Measurements from ENCODE around the gene PLA2G4B.

Gene PLA2G4B

DNA sequence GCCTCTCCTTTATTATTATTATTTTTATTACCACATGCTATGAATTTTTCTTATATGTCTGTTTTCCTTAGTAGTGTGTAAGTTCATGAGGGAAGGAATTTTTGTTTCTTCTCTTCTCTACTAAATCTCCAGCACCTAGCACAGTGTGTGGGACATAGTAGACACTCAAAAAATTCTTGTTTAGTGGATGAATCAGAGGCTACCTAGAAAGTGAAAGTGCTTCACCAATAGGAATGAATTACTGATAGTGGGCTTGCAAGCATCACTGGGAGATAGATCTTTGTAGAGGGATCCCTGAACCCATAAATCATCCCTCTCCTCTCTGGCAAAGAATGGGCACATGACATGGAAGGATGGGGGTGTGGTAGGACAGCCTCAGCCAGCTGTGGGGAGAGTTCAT is 46.7 kb downstream of the PLA2G4B start:
- no peak for DNase-seq

DNA sequence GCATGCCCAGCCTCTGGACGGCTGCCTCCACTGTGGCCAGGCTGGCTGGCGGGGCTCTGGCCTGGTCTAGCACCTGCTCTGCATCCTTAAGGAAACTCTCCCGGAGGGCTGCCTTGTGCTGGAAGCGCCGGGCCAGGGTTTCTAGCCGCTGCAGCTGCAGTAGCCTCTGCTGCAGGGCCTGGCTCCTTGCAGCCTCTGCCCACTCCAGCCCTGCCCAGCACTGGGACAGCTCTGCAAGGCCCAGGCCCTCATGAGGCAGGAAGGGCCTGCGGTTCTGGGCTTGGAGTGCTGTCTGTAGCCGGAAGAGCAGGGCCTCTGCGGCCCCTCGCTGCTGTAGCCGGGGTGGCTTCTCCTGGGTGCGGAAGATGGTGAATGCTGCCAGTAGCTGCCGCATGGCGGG is 47.2 kb downstream of the PLA2G4B start:
- no peak for DNase-seq

DNA sequence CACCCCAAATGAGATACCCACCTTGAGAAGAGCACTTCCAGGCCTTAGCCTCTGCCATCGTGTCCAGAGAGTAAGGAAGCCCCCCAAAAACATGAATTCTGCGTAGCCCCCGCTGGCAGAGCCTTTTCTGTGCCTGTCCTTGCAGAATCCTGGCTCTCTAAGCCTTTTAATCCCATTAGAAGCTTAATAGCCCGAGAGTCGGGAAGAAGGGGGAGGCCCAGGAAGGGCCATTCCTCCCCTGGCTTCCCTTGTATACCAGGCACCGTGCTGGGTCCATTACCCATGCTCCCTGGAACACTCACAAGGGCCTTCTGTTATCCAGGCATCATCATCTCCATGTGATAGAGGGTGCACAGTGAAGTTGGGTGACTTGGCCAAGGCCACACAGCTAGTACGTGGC is 48.1 kb downstream of the PLA2G4B start:
- DNase-seq = no peak

DNA sequence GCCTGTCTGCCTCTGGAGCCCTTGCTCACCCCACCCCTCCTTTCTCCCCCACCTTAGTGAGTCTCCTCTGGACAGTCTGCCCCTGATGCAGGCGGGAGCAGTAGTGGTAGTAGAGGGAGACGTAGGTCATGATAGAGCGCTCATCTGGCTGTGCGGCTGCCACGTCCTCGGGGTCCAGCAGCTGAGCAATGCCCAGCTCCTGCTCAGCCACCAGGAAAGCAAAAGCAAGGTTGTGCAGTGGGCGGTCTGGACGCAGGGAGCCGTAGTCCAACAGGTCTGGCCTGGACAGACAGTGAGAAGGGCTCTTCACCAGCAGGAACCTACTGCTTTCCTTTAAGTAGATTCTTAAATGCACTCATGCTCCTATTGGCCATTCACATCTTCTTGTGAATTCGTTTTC is 48.5 kb downstream of the PLA2G4B start:
- DNase-seq = no peak

DNA sequence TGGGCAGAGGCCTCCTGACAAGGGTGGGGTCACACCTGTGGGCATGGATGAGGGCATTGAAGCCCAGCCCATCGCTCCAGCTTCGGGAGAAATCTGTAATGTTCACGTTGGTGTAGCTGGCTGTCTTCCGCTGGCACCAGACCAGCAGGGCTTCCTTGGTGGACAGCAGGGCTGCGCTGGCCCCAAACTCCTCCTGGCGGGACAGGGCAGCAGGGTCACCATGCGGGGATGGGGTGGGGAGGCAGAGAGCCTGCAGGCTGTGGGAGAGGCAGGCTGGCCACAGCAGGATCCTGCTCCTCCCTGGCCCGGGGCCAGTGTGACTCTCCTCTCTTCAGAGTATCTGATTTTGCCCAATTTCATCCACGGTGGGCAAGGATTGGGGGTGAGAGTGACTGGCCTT is 49.2 kb downstream of the PLA2G4B start:
- no peak for DNase-seq

DNA sequence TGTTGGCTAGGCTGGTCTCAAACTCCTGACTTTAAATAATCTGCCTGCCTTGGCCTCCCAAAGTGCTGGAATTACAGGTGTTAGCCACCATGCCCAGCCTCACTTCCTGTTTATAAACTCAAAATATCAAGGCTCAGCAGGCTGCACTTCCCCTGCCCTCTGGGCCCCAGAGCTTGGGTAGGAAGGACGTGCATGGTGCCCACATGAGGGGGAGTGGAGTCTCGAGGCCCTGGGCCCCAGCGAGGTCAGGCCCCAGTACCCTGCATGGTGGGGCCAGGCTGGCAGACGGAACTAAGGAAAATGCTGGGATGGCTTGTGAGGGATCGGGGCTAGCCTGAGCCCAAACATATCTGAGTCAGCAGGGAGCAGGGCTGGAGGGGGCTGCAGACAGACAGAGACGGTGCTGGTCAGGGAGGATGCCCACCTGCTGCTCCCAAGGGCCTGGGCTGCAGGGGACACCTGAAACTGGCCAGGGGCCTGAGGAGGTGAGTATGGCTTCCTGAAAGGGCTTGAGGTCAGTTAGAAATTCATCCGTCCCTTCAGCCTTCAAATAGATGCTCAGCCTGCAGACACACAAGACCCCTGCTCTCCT is 50.1 kb downstream of the PLA2G4B start:
- no peak for DNase-seq

DNA sequence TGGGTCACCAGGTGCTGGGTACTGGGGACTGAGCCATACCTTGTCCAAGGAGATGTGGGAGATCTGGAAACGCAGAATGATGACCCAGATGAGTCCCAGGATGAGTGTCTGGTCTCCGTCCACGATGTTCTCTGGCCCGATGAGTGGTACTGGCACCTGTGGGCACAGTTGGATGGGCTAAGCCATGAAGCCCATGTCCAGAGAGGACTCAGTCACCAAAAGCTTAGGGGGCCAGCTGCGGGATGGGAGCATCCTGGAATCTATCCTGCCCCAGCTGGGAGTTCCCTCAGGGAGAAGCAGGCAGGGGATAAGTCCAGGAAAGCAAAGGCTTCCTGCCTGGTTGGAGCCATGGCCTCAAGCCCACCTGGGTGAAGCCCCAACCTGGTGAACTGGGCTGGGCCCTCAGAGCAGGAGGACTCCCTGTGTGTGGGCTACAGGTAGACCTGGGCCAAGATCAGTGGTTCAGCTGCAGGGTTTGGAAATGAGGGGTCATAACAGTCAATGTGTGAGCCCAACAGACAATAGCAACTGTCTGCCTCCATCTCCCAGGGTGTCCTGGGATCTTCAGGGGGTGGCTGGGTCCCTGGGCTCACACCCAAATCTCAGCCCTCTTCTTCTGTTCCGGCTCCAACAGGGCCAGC is 51.5 kb downstream of the PLA2G4B start:
- no peak for DNase-seq

DNA sequence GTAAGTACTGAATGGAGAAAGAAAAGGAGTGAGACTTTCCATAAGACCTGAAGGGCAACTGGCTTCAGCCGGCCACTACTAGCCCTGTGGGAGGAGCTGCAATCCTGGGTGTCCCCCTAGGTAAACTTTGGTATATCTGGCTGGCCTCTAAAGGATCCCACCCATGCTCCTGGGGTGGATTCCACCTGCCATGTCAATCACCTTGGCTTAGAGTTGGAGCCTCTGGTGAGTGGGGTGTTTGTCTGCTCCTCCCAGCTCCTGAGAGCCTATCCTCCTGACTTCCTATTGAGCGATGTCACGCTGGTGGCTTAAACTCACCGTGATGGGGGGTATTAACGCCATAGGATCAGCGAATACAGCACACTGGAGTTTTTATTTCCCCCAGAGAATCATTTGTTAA is 52.6 kb downstream of the PLA2G4B start:
- no peak for DNase-seq

DNA sequence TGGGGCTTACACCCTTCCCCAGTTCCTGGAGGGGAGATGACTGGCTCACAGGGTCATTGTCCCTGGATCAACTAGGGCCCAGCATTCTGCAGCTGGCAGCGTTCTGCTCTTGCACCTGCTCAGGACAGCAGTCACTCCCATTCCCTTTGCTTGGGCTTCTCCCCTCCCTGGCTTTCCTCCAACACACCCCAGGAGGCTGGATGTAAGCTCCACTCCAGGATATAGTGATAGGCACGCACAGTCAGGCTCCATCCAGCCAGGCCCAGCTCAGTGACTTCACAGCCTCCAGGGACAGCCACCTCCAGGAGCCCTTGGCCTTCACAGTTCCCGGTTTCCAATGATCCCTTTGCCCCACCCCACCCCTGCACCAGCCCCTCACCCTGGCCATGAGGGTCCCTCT is 53.3 kb downstream of the PLA2G4B start:
- no peak for DNase-seq

DNA sequence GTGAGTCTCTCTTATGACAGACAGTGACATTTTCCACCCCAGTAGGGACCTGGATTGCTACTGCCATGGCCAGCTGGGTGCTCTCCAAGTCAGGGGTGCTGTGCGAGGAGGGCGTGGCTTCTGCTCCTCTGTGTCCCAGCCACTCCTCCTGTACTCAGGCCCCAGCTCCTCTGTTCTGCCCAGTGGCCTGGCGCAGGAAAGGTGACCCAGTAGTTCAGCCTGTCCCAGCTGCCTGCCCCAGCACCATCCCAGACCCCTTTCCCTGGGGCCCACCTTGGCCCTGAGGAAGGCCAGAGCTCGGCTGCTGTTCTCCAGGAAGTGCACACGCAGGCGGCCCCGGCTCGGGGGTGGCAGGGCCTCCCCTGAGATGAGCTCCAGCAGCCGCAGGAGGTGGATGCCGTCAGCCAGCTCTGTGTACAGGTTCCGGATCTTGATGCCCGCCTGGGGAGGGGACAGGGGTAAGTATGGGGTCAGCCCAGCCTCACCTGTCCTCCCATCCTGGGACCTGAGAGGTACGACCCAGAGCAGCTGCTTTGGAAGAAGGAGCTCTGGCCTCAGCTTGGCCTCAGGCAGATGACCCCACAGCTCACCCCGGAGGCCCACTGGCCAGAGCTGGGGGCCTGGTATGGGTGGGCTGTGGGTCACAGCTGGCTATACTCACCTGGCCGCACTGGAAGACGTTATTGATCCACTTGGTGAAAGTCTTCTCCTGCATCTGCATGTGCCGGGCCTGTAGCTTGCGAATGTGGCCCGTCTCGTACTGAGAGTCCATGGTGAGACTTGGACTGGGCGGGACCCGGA is 54.2 kb downstream of the PLA2G4B start:
- DNase-seq = no peak

DNA sequence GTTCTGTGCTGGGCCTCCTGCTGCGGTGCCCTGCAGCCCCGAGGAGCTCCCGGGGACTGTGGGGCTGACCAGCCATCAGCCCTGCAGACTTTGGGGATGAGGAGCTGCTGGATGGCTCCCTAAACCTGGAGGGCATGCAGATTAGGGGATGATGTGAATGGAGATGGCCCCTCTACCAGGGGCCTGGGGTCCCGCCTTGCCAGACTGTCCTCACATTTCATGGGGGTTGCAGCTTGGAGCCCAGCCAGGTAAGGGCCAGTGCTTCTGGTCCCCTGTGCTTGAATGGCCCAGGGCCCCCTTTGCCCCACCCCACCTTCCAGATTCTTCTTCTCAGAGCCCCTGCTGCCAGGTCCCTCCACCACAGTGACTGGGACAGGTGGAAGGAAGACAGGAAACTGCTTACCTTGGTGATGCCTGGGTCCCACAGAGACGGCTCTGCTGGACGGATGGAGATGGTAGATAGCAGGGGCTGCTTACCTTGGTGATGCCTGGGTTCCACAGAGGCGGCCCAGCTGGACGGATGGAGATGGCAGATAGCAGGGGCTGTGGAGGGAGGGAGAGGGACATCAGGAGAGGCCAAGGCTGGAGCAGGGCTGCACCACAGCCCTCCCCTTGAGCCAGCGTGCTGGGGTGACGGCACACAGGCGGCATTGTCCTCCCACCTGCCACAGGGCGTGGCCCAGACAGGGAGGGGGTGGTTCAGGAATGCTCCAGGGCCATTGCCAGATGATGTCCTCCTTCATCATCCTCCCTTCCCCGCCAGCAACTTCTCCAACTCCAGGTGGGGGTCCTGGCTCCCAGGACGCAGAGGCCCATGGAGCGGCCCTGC is 55.0 kb downstream of the PLA2G4B start, which contains the start of gene SPTBN5:
SPTBN5 (minus strand) TSS at position 632 of the 829 bp plus-strand sequence; CDS start at position 76, 556 bp downstream.
- no peak for DNase-seq

DNA sequence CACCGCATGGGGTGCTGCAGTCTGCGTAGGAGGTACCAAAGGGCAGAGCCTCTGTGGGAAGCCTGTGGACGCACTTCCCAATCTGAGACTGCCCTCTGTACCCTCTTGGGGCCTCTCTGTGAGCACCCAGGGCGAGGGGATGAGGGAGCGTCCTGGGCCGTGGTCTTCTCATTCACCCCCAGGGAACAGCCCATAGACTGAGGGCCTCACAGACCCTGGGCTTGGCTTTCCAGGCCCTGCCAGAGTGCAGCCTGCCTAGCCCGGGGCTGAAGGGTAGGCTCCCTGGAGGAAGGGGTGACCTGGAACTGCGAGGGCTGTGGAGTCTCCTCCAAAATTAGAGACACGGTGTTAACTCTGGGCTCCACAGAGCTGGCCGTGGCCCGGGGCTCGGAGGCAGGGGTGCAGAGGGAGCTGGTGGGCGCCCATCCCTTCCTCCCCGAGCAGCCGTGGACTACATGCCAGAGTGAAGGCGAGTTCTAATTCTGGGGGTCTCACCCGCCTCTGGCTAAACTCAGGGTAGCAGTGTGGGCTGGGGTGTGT is 55.7 kb downstream of the PLA2G4B start:
- no peak for DNase-seq

DNA sequence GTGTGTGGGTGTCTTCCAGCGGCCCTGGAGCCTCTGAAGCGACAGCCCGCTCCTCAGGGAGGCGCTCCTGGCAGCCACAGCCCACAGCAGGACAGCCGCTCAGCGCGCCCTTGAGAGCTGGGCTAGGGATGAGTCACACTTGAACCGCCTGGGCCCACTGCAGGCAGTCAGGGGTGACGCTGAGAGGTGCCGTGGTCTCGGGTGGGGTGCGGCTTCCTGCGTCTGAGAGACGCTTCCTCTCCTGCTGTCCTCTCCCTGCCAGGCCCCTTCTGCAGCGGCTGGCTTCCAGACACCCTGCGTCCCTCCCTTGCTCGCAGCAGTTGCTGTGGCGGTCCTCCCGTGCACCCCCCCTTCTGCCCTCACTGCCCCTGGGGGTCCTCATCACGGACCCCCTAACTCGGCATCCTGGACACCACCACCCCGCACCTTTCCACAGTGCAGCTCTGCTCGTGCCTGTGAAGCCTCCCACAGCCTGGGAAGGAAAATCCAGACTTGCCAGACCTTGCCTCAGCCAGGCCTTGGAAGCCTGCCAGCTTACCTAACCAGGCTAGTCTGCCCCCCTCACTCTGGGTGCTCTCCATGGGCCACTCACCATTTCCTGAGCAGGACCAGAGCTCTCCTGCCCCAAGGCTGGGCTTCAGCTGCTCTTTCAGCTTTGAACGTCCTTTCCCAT is 56.3 kb downstream of the PLA2G4B start:
- peak in 9 of 56 donors; percentile 14 to 42 (median 21) for DNase-seq

DNA sequence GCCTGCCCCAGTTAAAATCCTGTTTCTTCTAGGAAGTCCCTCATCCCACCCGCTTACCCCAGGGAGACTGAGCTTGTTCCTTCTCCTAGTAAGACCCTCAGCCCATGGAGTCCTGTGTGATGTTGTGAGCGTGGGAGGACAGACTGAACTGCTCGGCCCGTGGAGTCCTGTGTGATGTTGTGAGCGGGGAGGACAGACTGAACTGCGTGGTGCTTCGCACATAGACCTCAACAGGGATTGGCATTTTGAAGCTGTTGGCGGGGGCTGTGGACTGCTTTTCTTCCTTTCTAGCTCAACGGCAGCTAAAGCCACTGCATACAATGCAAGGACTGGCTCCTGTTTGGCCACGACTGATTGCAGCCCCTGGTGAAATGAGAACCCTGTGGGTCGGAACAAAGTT is 56.8 kb downstream of the PLA2G4B start:
- no peak for DNase-seq

DNA sequence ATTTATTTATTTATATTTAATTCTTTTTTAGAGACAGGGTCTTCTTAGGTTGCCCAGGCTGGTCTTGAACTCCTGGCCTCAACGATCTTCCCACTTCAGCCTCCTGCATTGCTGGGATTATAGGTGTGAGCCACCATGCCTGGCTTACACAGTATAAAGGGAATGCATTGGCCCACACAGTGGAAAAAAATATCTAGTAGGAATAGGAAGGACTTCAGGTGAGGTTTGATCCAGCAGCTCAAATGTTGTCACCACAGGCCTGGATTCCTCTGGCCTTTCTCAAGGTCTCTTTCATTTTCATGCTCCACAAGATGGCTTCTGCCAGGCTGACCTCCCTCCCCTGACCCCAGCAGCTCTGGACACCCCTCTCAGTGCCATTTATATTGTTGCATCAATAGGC is 57.3 kb downstream of the PLA2G4B start:
- DNase-seq = no peak

DNA sequence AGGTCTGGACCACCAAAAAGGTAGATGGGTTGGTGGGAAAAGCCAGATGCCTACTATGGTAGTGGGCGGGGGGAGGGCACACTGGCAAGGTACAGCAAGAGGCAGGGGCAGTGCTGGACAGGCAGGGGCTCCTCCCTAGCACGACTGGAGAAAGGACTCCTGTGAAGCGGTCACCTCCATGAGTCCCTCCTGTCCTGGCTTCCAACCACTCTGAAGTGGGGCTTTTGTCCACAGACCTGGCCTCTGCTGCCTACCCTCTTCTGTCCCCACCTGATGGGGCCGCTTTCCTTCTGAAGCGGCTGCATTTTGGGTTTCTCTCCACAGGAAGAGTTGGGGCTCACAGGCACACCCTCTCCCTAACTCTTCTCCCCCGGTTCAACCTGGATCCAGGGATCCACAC is 57.9 kb downstream of the PLA2G4B start:
- no peak for DNase-seq

DNA sequence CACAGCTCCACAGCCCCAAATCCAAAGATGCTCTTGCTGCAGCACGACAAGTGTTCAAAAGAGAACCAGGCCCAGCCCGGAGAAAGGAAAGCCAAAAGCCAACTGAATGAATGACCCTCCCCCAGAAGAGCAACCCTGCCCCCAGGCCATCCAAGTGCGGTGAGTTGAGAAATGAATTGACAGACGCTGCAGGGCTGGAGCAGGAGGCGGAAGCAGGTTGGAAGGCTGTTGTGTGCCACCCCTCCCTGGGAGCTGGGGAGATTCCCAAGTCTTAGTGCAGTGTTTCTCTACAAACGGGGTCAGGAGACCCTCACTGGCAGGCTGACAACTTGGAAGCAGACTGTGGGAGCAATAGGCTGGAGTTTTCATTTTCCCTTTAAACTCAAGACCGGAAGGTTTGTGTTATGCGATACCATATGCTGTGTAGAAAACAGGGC is 58.7 kb downstream of the PLA2G4B start:
- DNase-seq = no peak

Data from amygdala (tissue), 56 donors.